Suprapubic skin (tissue), 4 donors: ENCODE results near the gene GRIK4. TPM values are rescaled to one million over a fixed set of nuclear protein-coding genes. Genes with fewer than 3 reads are reported as not detected.

Source experiments
- DNase-seq, 2 donors: peaks; one replicate each; pipeline ENCODE4 v3.0.0-alpha.2; 2019; ENCODE audit warnings: low spot score in 2 of 2
- H3K27ac ChIP-seq: fragments of 200-600 bp; sonication (generic); one replicate; pipeline ENCODE4 v1.5.1; 2019
- H3K27me3 ChIP-seq: fragments of 200-600 bp; sonication (generic); one replicate; pipeline ENCODE4 v1.5.1; 2019
- H3K36me3 ChIP-seq: fragments of 200-600 bp; sonication (generic); one replicate; pipeline ENCODE4 v1.5.1; 2019
- H3K4me1 ChIP-seq: fragments of 200-600 bp; sonication (generic); one replicate; pipeline ENCODE4 v1.5.1; 2019
- H3K4me3 ChIP-seq: fragments of 200-600 bp; sonication (generic); one replicate; pipeline ENCODE4 v1.5.1; 2019; ENCODE audit warnings: mild to moderate bottlenecking
- H3K9me3 ChIP-seq: fragments of 200-600 bp; sonication (generic); one replicate; pipeline ENCODE4 v1.5.1; 2019
- CTCF ChIP-seq, 2 donors: fragments of 200-600 bp in 1 of 2; fragments of 450-650 bp in 1 of 2; sonication (generic) in 1 of 2; IDR thresholded peaks; one replicate each; pipeline ENCODE4 v1.5.1; 2016 to 2019; ENCODE audit warnings: antibody characterized with exemption in 2 of 2, mild to moderate bottlenecking in 1 of 2, moderate library complexity in 1 of 2
- EP300 ChIP-seq: sonication (generic); formaldehyde crosslinking; IDR thresholded peaks from one replicate; pipeline ENCODE4 v1.6.1; 2017; ENCODE audit warnings: antibody characterized with exemption
- POLR2A ChIP-seq, 2 donors: fragments of 450-650 bp; IDR thresholded peaks; one replicate each; pipeline ENCODE4 v1.6.1; 2017; ENCODE audit warnings: antibody characterized with exemption in 2 of 2, mild to moderate bottlenecking in 2 of 2, moderate library complexity in 2 of 2
- POLR2AphosphoS5 ChIP-seq, 3 donors: sonication (generic); formaldehyde crosslinking; IDR thresholded peaks; one replicate each; pipeline ENCODE4 v1.6.1; 2017; ENCODE audit warnings: antibody characterized with exemption in 3 of 3
- WGBS: methylation state at CpG from one replicate; pipeline ENCODE4 v1.1.5; 2018; 5-methylcytosine and 5-hydroxymethylcytosine counted together
- total RNA-seq, 4 donors: library from RNA; depleted of rRNA; stranded (reverse); fragments of >200 nt; gene quantifications; one replicate each; pipeline ENCODE4 v1.1.0, GENCODE V29; 2016

Gene GRIK4
- total RNA-seq, 4 donors from 2014 or later = 0.24 TPM; not detected in 3

- H3K9me3 ChIP-seq = no peaks in the 10 kb centered on the region
- WGBS = 87% methylated on average over 7 of the region's 7 CpGs
- H3K27ac ChIP-seq = no peak overlapping the region
- H3K4me3 ChIP-seq = no peak overlapping the region
- TF ChIP-seq EP300 (no peak), POLR2AphosphoS5 (IDR thresholded peaks at IDR 0.05) (no peak), CTCF (IDR thresholded peaks at IDR 0.05) (no peak), POLR2A (IDR thresholded peaks at IDR 0.05) (no peak)
- H3K4me1 ChIP-seq = peaks cover 4% of the 10 kb centered on the region
- H3K36me3 ChIP-seq = no peaks in the 10 kb centered on the region
- no peaks in the 10 kb centered on the region for H3K27me3 ChIP-seq
- DNase-seq = no peak
Observed at GRCh38 chr11:120954381-120954780, 442.8 kb downstream of the GRIK4 start.

GRCh38 chr11:120956710-120957495 is 445.4 kb downstream of the GRIK4 start:
- H3K4me3 ChIP-seq = no peak overlapping the region
- peaks cover 4% of the 10 kb centered on the region for H3K4me1 ChIP-seq
- TF ChIP-seq EP300 = no peak
- no peak for TF ChIP-seq POLR2AphosphoS5 (IDR thresholded peaks at IDR 0.05)
- no peak for TF ChIP-seq POLR2A (IDR thresholded peaks at IDR 0.05)
- TF ChIP-seq CTCF (IDR thresholded peaks at IDR 0.05) = no peak
- DNase-seq = no peak
- 68% methylated on average over 9 of the region's 16 CpGs for WGBS
- H3K9me3 ChIP-seq = no peaks in the 10 kb centered on the region
- H3K27ac ChIP-seq = no peak overlapping the region
- no peaks in the 10 kb centered on the region for H3K36me3 ChIP-seq
- no peaks in the 10 kb centered on the region for H3K27me3 ChIP-seq

GRCh38 chr11:120958185-120958584 is 446.6 kb downstream of the GRIK4 start:
- TF ChIP-seq POLR2AphosphoS5 (IDR thresholded peaks at IDR 0.05) (no peak), CTCF (IDR thresholded peaks at IDR 0.05) (no peak), EP300 (no peak), POLR2A (IDR thresholded peaks at IDR 0.05) (no peak)
- WGBS = 95% methylated on average over 9 of the region's 14 CpGs
- no peak overlapping the region for H3K27ac ChIP-seq

GRCh38 chr11:120959189-120959588 is 447.6 kb downstream of the GRIK4 start:
- WGBS = 87% methylated on average over 3 of the region's 3 CpGs
- Histone ChIP-seq H3K9me3 (no peaks in the 10 kb centered on the region), H3K4me1 (no peaks in the 10 kb centered on the region), H3K36me3 (no peaks in the 10 kb centered on the region), H3K4me3 (no peak overlapping the region), H3K27ac (no peak overlapping the region), H3K27me3 (no peaks in the 10 kb centered on the region)
- TF ChIP-seq CTCF (IDR thresholded peaks at IDR 0.05) (no peak), EP300 (no peak), POLR2AphosphoS5 (IDR thresholded peaks at IDR 0.05) (no peak), POLR2A (IDR thresholded peaks at IDR 0.05) (no peak)
- DNase-seq = no peak

More at GRCh38 chr11:120958185-120958584, 446.6 kb downstream of the GRIK4 start:
- no peak for DNase-seq
- no peaks in the 10 kb centered on the region for H3K9me3 ChIP-seq
- H3K4me1 ChIP-seq = no peaks in the 10 kb centered on the region
- no peaks in the 10 kb centered on the region for H3K36me3 ChIP-seq
- no peaks in the 10 kb centered on the region for H3K27me3 ChIP-seq
- H3K4me3 ChIP-seq = no peak overlapping the region

- Histone ChIP-seq H3K27me3 (peaks cover 12% of the 10 kb centered on the region), H3K27ac (no peak overlapping the region), H3K4me3 (no peak overlapping the region), H3K36me3 (no peaks in the 10 kb centered on the region), H3K4me1 (no peaks in the 10 kb centered on the region), H3K9me3 (no peaks in the 10 kb centered on the region)
- TF ChIP-seq EP300 = no peak
- no peak for TF ChIP-seq CTCF (IDR thresholded peaks at IDR 0.05)
- TF ChIP-seq POLR2AphosphoS5 (IDR thresholded peaks at IDR 0.05) = no peak
- TF ChIP-seq POLR2A (IDR thresholded peaks at IDR 0.05) = no peak
- no peak for DNase-seq
- 81% methylated on average over 1 of the region's 1 CpG for WGBS
Observed at GRCh38 chr11:120964857-120965256, 453.3 kb downstream of the GRIK4 start.
